Measurements from ENCODE around the gene ACOT13. TPM values are rescaled to one million over a fixed set of nuclear protein-coding genes. Genes with fewer than 3 reads are reported as not detected.
"Not testable (repeated sequence)": the region's sequence is repeated elsewhere in the genome, so short reads cannot be mapped to it uniquely, and the experiment has no call there.

The ACOT13 gene
- total and polyA plus RNA-seq, 2 donors (not counting 1 experiment from before 2014, with no cell fraction given): 12.2 to 26.4 TPM

DNA sequence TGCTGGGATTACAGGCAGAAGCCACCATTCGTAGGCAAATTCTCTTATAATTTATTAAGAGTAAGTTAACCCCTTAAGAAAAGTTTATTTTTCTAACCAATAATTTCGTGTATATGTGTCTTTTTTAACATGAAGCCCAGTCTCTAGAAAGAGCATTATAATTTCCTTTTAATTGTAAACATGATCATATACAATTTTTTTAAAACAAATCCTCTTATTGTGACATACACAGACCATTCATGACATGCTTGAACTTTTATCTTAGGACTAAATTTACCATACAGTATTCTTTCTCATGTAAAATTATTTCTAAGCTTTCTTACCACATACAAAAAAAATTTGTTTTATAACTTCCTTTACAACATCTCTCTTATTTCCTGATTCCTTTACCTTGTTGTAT is 6.7 kb downstream of the ACOT13 start:
- H3K9me3 ChIP-seq (ENCODE audit: control insufficient read depth, insufficient read depth, low read depth, low read length): no peaks in the 10 kb centered on the region
- no peaks in the 10 kb centered on the region for H3K36me3 ChIP-seq (ENCODE audit: control insufficient read depth, insufficient read depth, low read length)
- H4K20me1 ChIP-seq (ENCODE audit: control insufficient read depth, extremely low read depth, insufficient read depth, low read length): no peaks in the 10 kb centered on the region
- H3K4me2 ChIP-seq (ENCODE audit: extremely low read depth, insufficient read depth, low read length): no peak overlapping the region
- DNase-seq (ENCODE audit: low read depth in 2 of 2): no peak
- H3K27me3 ChIP-seq (ENCODE audit: control insufficient read depth, insufficient read depth, low read length): no peaks in the 10 kb centered on the region
- no peak overlapping the region for H3K9ac ChIP-seq (ENCODE audit: insufficient read depth, low read length)
- no peak overlapping the region for H3K4me3 ChIP-seq (replicated peaks in 1 of 4; ENCODE audit: control extremely low read depth in 1 of 4, insufficient read depth in 1 of 4, low read depth in 3 of 4, low read length in 4 of 4)
- H3K27ac ChIP-seq (ENCODE audit: insufficient read depth, low read length): no peak overlapping the region
- H2AFZ ChIP-seq (ENCODE audit: low read length): no peak overlapping the region
- TF ChIP-seq CTCF (conservative IDR thresholded peaks at IDR 0.05 in 1 of 2, IDR thresholded peaks at IDR 0.05 in 1 of 2; ENCODE audit: low read depth in 1 of 2, low read length in 2 of 2): no peak
- no peak for TF ChIP-seq EZH2 (IDR thresholded peaks at IDR 0.05; ENCODE audit: low read length, missing control alignments)
- no peaks in the 10 kb centered on the region for H3K79me2 ChIP-seq (ENCODE audit: control insufficient read depth, insufficient read depth, low read length)
- no peaks in the 10 kb centered on the region for H3K4me1 ChIP-seq (ENCODE audit: control insufficient read depth, extremely low read depth, insufficient read depth, low read length)

DNA sequence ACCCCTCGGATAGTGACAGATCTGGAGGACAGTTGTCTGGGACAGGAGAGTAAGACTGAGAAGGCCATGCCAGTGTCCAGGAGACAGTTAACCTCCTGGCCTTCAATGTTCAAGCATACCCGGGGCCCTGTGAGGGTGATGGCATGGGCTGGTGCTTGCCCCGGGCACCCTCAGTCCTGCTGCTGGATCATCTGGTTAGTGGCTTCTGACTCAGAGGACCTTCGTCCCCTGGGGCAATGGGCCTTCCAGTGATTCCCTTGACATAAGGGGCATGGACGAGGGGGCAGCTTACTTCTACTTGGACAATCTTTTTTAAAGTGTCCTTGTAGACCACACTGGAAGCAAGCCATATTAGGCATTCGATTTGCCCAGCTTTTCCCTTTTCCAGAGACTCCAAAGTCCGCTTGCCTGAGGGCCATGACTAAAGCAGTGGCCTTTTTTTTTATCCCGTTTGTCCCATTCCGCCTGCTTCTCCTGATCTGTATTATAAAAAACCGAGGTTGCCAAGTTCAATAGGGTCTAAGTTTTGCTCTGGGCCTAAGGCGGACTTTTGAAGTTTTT is 12.0 kb downstream of the ACOT13 start:
- H3K4me1 ChIP-seq (ENCODE audit: control insufficient read depth, extremely low read depth, insufficient read depth, low read length); H3K4me3 ChIP-seq (replicated peaks in 1 of 4; ENCODE audit: control extremely low read depth in 1 of 4, insufficient read depth in 1 of 4, low read depth in 3 of 4, low read length in 4 of 4); H2AFZ ChIP-seq (ENCODE audit: low read length); H3K27ac ChIP-seq (ENCODE audit: insufficient read depth, low read length); H4K20me1 ChIP-seq (ENCODE audit: control insufficient read depth, extremely low read depth, insufficient read depth, low read length); H3K27me3 ChIP-seq (ENCODE audit: control insufficient read depth, insufficient read depth, low read length); H3K9ac ChIP-seq (ENCODE audit: insufficient read depth, low read length); H3K9me3 ChIP-seq (ENCODE audit: control insufficient read depth, insufficient read depth, low read depth, low read length); H3K4me2 ChIP-seq (ENCODE audit: extremely low read depth, insufficient read depth, low read length); DNase-seq (ENCODE audit: low read depth in 2 of 2); H3K36me3 ChIP-seq (ENCODE audit: control insufficient read depth, insufficient read depth, low read length); H3K79me2 ChIP-seq (ENCODE audit: control insufficient read depth, insufficient read depth, low read length): not testable (repeated sequence)

DNA sequence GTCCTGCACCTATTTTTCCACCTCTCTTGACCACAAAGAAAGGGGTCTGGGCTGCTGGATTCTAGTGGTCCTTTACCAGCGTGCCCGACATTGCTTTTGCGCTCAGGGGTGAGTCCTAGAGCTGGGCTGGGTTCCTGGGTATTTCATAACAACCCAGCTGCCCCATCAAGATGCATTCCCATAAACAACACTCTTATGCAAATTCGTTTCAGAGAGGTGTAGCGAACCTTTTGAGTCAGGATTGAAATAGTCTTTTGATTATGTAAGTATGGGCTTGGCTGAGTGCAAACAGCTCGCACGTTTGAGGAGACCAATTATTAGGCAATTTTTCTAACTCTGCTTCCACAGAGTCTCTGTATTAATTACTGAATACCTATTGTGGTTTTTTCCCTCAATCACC is 13.7 kb downstream of the ACOT13 start:
- H3K27ac ChIP-seq (ENCODE audit: insufficient read depth, low read length): no peak overlapping the region
- H2AFZ ChIP-seq (ENCODE audit: low read length): no peak overlapping the region
- no peak overlapping the region for H3K4me3 ChIP-seq (replicated peaks in 1 of 4; ENCODE audit: control extremely low read depth in 1 of 4, insufficient read depth in 1 of 4, low read depth in 3 of 4, low read length in 4 of 4)
- DNase-seq (ENCODE audit: low read depth in 2 of 2): no peak
- H3K4me1 ChIP-seq (ENCODE audit: control insufficient read depth, extremely low read depth, insufficient read depth, low read length): no peaks in the 10 kb centered on the region
- no peaks in the 10 kb centered on the region for H4K20me1 ChIP-seq (ENCODE audit: control insufficient read depth, extremely low read depth, insufficient read depth, low read length)
- H3K9ac ChIP-seq (ENCODE audit: insufficient read depth, low read length): no peak overlapping the region
- H3K27me3 ChIP-seq (ENCODE audit: control insufficient read depth, insufficient read depth, low read length): no peaks in the 10 kb centered on the region
- no peak for TF ChIP-seq EZH2 (IDR thresholded peaks at IDR 0.05; ENCODE audit: low read length, missing control alignments)
- no peak for TF ChIP-seq CTCF (conservative IDR thresholded peaks at IDR 0.05 in 1 of 2, IDR thresholded peaks at IDR 0.05 in 1 of 2; ENCODE audit: low read depth in 1 of 2, low read length in 2 of 2)
- no peaks in the 10 kb centered on the region for H3K9me3 ChIP-seq (ENCODE audit: control insufficient read depth, insufficient read depth, low read depth, low read length)
- H3K79me2 ChIP-seq (ENCODE audit: control insufficient read depth, insufficient read depth, low read length): no peaks in the 10 kb centered on the region
- no peak overlapping the region for H3K4me2 ChIP-seq (ENCODE audit: extremely low read depth, insufficient read depth, low read length)
- H3K36me3 ChIP-seq (ENCODE audit: control insufficient read depth, insufficient read depth, low read length): no peaks in the 10 kb centered on the region

All from fibroblast of lung (primary cell).